Measurements from ENCODE around the gene ETNK2.

ETNK2 gene

GRCh38 chr1:204127597-204128242 is 24.1 kb downstream of the ETNK2 start:
- ATAC-seq (peak; percentile 39), DNase-seq (ENCODE audit: low spot score in 2 of 2) (no peak)
- H3K9me3 Mint-ChIP-seq = no peaks in the 10 kb centered on the region
- H3K4me3 Mint-ChIP-seq = no peak overlapping the region
- H3K27ac Mint-ChIP-seq = peak overlapping the region; percentile 83
- peaks cover 40% of the 10 kb centered on the region for H3K4me1 Mint-ChIP-seq
- peaks cover 7% of the 10 kb centered on the region for H3K36me3 Mint-ChIP-seq

GRCh38 chr1:204126956-204127355 is 24.9 kb downstream of the ETNK2 start:
- H3K36me3 Mint-ChIP-seq = peaks cover 7% of the 10 kb centered on the region
- H3K4me3 Mint-ChIP-seq = no peak overlapping the region
- no peaks in the 10 kb centered on the region for H3K9me3 Mint-ChIP-seq
- peaks cover 40% of the 10 kb centered on the region for H3K4me1 Mint-ChIP-seq
- DNase-seq (ENCODE audit: low spot score in 2 of 2) (no peak), ATAC-seq (no peak)
- peak overlapping the region; percentile 83 for H3K27ac Mint-ChIP-seq

GRCh38 chr1:204126386-204126785 is 25.5 kb downstream of the ETNK2 start:
- Mint-ChIP-seq H3K27ac (peak overlapping the region; percentile 83), H3K4me3 (no peak overlapping the region), H3K9me3 (no peaks in the 10 kb centered on the region), H3K4me1 (peaks cover 40% of the 10 kb centered on the region), H3K36me3 (peaks cover 7% of the 10 kb centered on the region)
- no peak for ATAC-seq
- DNase-seq (ENCODE audit: low spot score in 2 of 2) = no peak

GRCh38 chr1:204125759-204126351 is 26.0 kb downstream of the ETNK2 start:
- no peaks in the 10 kb centered on the region for H3K9me3 Mint-ChIP-seq
- peaks cover 37% of the 10 kb centered on the region for H3K4me1 Mint-ChIP-seq
- DNase-seq (ENCODE audit: low spot score in 2 of 2) (no peak), ATAC-seq (no peak)
- peaks cover 7% of the 10 kb centered on the region for H3K36me3 Mint-ChIP-seq
- peak overlapping the region; percentile 83 for H3K27ac Mint-ChIP-seq
- H3K4me3 Mint-ChIP-seq = no peak overlapping the region

- no peak overlapping the region for H3K27ac Mint-ChIP-seq
- H3K4me1 Mint-ChIP-seq = peaks cover 32% of the 10 kb centered on the region
- H3K36me3 Mint-ChIP-seq = peaks cover 8% of the 10 kb centered on the region
- H3K4me3 Mint-ChIP-seq = no peak overlapping the region
- no peak for ATAC-seq
- H3K9me3 Mint-ChIP-seq = no peaks in the 10 kb centered on the region
- DNase-seq (ENCODE audit: low spot score in 2 of 2) = no peak
Observed at GRCh38 chr1:204124639-204125038, 27.2 kb downstream of the ETNK2 start.

GRCh38 chr1:204123376-204123775 is 28.5 kb downstream of the ETNK2 start:
- Mint-ChIP-seq H3K36me3 (peaks cover 14% of the 10 kb centered on the region), H3K4me3 (no peak overlapping the region)
- no peak for DNase-seq (ENCODE audit: low spot score in 2 of 2)

GRCh38 chr1:204121840-204122555 is 29.8 kb downstream of the ETNK2 start:
- H3K36me3 Mint-ChIP-seq = peaks cover 22% of the 10 kb centered on the region
- H3K4me1 Mint-ChIP-seq = peaks cover 8% of the 10 kb centered on the region
- no peaks in the 10 kb centered on the region for H3K9me3 Mint-ChIP-seq
- no peak overlapping the region for H3K4me3 Mint-ChIP-seq
- DNase-seq (ENCODE audit: low spot score in 2 of 2) (no peak), ATAC-seq (no peak)
- peak overlapping the region; percentile 82 for H3K27ac Mint-ChIP-seq

More at GRCh38 chr1:204123376-204123775, 28.5 kb downstream of the ETNK2 start:
- peaks cover 21% of the 10 kb centered on the region for H3K4me1 Mint-ChIP-seq
- H3K9me3 Mint-ChIP-seq = no peaks in the 10 kb centered on the region
- H3K27ac Mint-ChIP-seq = peak overlapping the region; percentile 82
- ATAC-seq = no peak

- peak overlapping the region; percentile 49 for H3K27ac Mint-ChIP-seq
- H3K4me1 Mint-ChIP-seq = peaks cover 21% of the 10 kb centered on the region
- H3K36me3 Mint-ChIP-seq = peaks cover 37% of the 10 kb centered on the region
- H3K4me3 Mint-ChIP-seq = no peak overlapping the region
- no peaks in the 10 kb centered on the region for H3K9me3 Mint-ChIP-seq
- DNase-seq (ENCODE audit: low spot score in 2 of 2) (no peak), ATAC-seq (no peak)
Observed at GRCh38 chr1:204116539-204116938, 35.3 kb downstream of the ETNK2 start.

- Mint-ChIP-seq H3K4me3 (no peak overlapping the region), H3K36me3 (peaks cover 37% of the 10 kb centered on the region), H3K4me1 (peaks cover 21% of the 10 kb centered on the region), H3K9me3 (no peaks in the 10 kb centered on the region), H3K27ac (peak overlapping the region; percentile 68)
- ATAC-seq (no peak), DNase-seq (ENCODE audit: low spot score in 2 of 2) (no peak)
Observed at GRCh38 chr1:204115116-204115515, 36.7 kb downstream of the ETNK2 start.

GRCh38 chr1:204114606-204115005 is 37.2 kb downstream of the ETNK2 start:
- H3K36me3 Mint-ChIP-seq = peaks cover 36% of the 10 kb centered on the region
- DNase-seq (ENCODE audit: low spot score in 2 of 2) (no peak), ATAC-seq (no peak)
- no peak overlapping the region for H3K4me3 Mint-ChIP-seq
- H3K9me3 Mint-ChIP-seq = no peaks in the 10 kb centered on the region
- H3K4me1 Mint-ChIP-seq = peaks cover 21% of the 10 kb centered on the region
- H3K27ac Mint-ChIP-seq = peak overlapping the region; percentile 68

- ATAC-seq = no peak
- Mint-ChIP-seq H3K4me3 (no peak overlapping the region), H3K9me3 (no peaks in the 10 kb centered on the region), H3K27ac (peak overlapping the region; percentile 79), H3K4me1 (peaks cover 21% of the 10 kb centered on the region), H3K36me3 (peaks cover 31% of the 10 kb centered on the region)
- DNase-seq (ENCODE audit: low spot score in 2 of 2) = no peak
Observed at GRCh38 chr1:204113896-204114295, 37.9 kb downstream of the ETNK2 start.

GRCh38 chr1:204112876-204113730 is 38.7 kb downstream of the ETNK2 start:
- Mint-ChIP-seq H3K4me1 (peaks cover 21% of the 10 kb centered on the region), H3K4me3 (no peak overlapping the region), H3K9me3 (no peaks in the 10 kb centered on the region), H3K36me3 (peaks cover 27% of the 10 kb centered on the region), H3K27ac (peak overlapping the region; percentile 79)
- DNase-seq (ENCODE audit: low spot score in 2 of 2) = no peak
- ATAC-seq = peak; percentile 8

- no peak overlapping the region for H3K4me3 Mint-ChIP-seq
- H3K9me3 Mint-ChIP-seq = no peaks in the 10 kb centered on the region
- DNase-seq (ENCODE audit: low spot score in 2 of 2) = no peak
- no peak overlapping the region for H3K27ac Mint-ChIP-seq
- H3K36me3 Mint-ChIP-seq = peaks cover 15% of the 10 kb centered on the region
- ATAC-seq = no peak
- H3K4me1 Mint-ChIP-seq = peaks cover 30% of the 10 kb centered on the region
Observed at GRCh38 chr1:204110894-204111633, 40.8 kb downstream of the ETNK2 start.

- no peak for DNase-seq (ENCODE audit: low spot score in 2 of 2)
- ATAC-seq = no peak
- Mint-ChIP-seq H3K36me3 (peaks cover 11% of the 10 kb centered on the region), H3K4me3 (no peak overlapping the region), H3K27ac (peak overlapping the region; percentile 75), H3K4me1 (peaks cover 40% of the 10 kb centered on the region), H3K9me3 (no peaks in the 10 kb centered on the region)
Observed at GRCh38 chr1:204108312-204109141, 43.3 kb downstream of the ETNK2 start.

All from stimulated activated effector memory CD8-positive, alpha-beta T cell treated with anti-CD3 and anti-CD28 coated beads, Interleukin-12 subunit alpha, Interleukin-12 subunit beta, amount 100 ng/mL, for 72 hours (primary cell).